ENCODE results near the gene CSRNP2. TPM values are rescaled to one million over a fixed set of nuclear protein-coding genes. Genes with fewer than 3 reads are reported as not detected.

CSRNP2 gene
- total and polyA plus RNA-seq, 2 of the 4 experiments (the other 2 are of a cell fraction) = 14.0 to 21.7 TPM

DNA sequence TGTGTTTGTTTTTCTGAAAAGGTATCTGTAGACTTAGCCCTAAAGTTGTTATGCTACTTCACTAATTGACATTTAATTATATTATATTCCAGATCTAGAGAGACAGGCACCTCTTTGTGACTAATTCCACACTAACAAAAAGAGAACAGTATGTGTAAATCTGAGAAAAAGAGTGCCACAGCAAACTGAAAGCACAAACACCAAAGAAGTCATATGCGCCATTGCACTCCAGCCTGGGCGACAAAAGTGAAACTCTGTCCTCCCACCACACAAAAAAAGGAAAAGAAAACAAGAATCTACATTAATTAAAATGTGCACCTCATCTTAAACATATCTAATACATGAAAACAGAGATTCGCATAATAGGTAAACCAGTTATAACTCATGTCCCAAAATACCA, 4.4 kb upstream of the CSRNP2 start:
- no peaks in the 10 kb centered on the region for H3K4me1 ChIP-seq (ENCODE audit: control insufficient read depth, insufficient read depth, low read length)
- H4K91ac ChIP-seq (ENCODE audit: insufficient read depth, low read depth, low read length) = no peak overlapping the region
- no peak overlapping the region for H3K56ac ChIP-seq (ENCODE audit: extremely low read depth, insufficient read depth, low read length)
- intact Hi-C loops (cut with micrococcal nuclease) = loop anchor here (10.0 kb wide), 1 partner anchor 257 kb away; the partner anchor contains the start of gene CELA1
- no peak overlapping the region for H2BK15ac ChIP-seq (ENCODE audit: low read depth, low read length)
- no peak overlapping the region for H4K8ac ChIP-seq (ENCODE audit: low read depth in 2 of 2, low read length in 2 of 2)
- no peak overlapping the region for H3K23ac ChIP-seq (ENCODE audit: low read depth, low read length)
- H3K27ac ChIP-seq (ENCODE audit: insufficient read depth, low read length) = no peak overlapping the region
- no peak overlapping the region for H2BK5ac ChIP-seq (ENCODE audit: low read depth, low read length, poor library complexity, severe bottlenecking)
- in situ Hi-C loops (cut with MboI; ENCODE audit: low sequenced_read_pairs) = loop anchor here (10.0 kb wide), 1 partner anchor 257 kb away; the partner anchor contains the start of gene CELA1
- POLR2A ChIA-PET (ENCODE audit: unreplicated experiment) = no interaction called here
- no peak overlapping the region for H2AK9ac ChIP-seq (replicated peaks; ENCODE audit: low read depth, low read length, poor library complexity)
- no peak overlapping the region for H3K4me3 ChIP-seq (ENCODE audit: insufficient read depth, low read depth, low read length)
- H2AFZ ChIP-seq (replicated peaks; ENCODE audit: low read length, poor library complexity) = no peak overlapping the region
- no peaks in the 10 kb centered on the region for H3K9me1 ChIP-seq (ENCODE audit: insufficient read depth, low read length)
- no peak overlapping the region for H3K18ac ChIP-seq (ENCODE audit: low read depth, low read length)
- H3K27me3 ChIP-seq (ENCODE audit: control insufficient read depth, insufficient read depth, low read length) = no peaks in the 10 kb centered on the region
- no peak overlapping the region for H2BK120ac ChIP-seq (ENCODE audit: low read depth, low read length)
- BruUV-seq (replicated peaks) = no TSS peak
- no peak overlapping the region for H3K9ac ChIP-seq (ENCODE audit: low read depth, low read length)
- dilution Hi-C loops (cut with HindIII; ENCODE audit: low sequenced_read_pairs, unreplicated experiment) = no loop called here
- H3K36me3 ChIP-seq (ENCODE audit: control insufficient read depth, insufficient read depth, low read length) = peaks cover 1% of the 10 kb centered on the region; the same call in 1 of the 2 replicates
- DNase-seq (no peak), ATAC-seq (ENCODE audit: low read depth) (no peak)
- H4K20me1 ChIP-seq (ENCODE audit: insufficient read depth, low read length) = peaks cover 2% of the 10 kb centered on the region; the same call in 1 of the 2 replicates
- H3K79me1 ChIP-seq (ENCODE audit: low read depth in 1 of 2, low read length in 2 of 2) = peaks cover 0 to 3% of the 10 kb centered on the region in 2 experiments; a peak in 2 of 4 replicates
- H4K5ac ChIP-seq (ENCODE audit: low read depth, low read length) = no peak overlapping the region
- H2AK5ac ChIP-seq (ENCODE audit: low read depth, low read length) = no peak overlapping the region
- TF ChIP-seq FOS (IDR thresholded peaks at IDR 0.05; ENCODE audit: low read depth, low read length) (no peak), CHD1 (IDR thresholded peaks at IDR 0.05; ENCODE audit: low read depth, low read length) (no peak), SMC3 (IDR thresholded peaks at IDR 0.05; ENCODE audit: low read depth, low read length) (no peak), MXI1 (IDR thresholded peaks at IDR 0.05; ENCODE audit: borderline replicate concordance, low read depth, low read length) (no peak)
- TF ChIP-seq, protein P1, sequence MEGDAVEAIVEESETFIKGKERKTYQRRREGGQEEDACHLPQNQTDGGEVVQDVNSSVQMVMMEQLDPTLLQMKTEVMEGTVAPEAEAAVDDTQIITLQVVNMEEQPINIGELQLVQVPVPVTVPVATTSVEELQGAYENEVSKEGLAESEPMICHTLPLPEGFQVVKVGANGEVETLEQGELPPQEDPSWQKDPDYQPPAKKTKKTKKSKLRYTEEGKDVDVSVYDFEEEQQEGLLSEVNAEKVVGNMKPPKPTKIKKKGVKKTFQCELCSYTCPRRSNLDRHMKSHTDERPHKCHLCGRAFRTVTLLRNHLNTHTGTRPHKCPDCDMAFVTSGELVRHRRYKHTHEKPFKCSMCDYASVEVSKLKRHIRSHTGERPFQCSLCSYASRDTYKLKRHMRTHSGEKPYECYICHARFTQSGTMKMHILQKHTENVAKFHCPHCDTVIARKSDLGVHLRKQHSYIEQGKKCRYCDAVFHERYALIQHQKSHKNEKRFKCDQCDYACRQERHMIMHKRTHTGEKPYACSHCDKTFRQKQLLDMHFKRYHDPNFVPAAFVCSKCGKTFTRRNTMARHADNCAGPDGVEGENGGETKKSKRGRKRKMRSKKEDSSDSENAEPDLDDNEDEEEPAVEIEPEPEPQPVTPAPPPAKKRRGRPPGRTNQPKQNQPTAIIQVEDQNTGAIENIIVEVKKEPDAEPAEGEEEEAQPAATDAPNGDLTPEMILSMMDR (conservative IDR thresholded peaks at IDR 0.05; ENCODE audit: low read depth, low read length) = no peak
- no CpG with 5 or more reads among the region's 3 CpGs for WGBS, 2 experiments (ENCODE audit: extremely low coverage in 2 of 2, insufficient read length in 1 of 2)
- CTCF ChIA-PET = no interaction called here
- H3K14ac ChIP-seq (replicated peaks; ENCODE audit: low read depth, low read length) = no peak overlapping the region
- H3K4ac ChIP-seq (ENCODE audit: low read depth, low read length) = no peak overlapping the region
- no peak overlapping the region for H2BK20ac ChIP-seq (ENCODE audit: low read depth, low read length)
- H3K9me3 ChIP-seq (ENCODE audit: control insufficient read depth, insufficient read depth, low read length) = no peaks in the 10 kb centered on the region
- no peak overlapping the region for H3K4me2 ChIP-seq (ENCODE audit: low read depth, low read length)
